Endothelial cell of umbilical vein (primary cell): ENCODE measurements around the gene PLCD1. TPM values are rescaled to one million over a fixed set of nuclear protein-coding genes. Genes with fewer than 3 reads are reported as not detected.

Source experiments
- BruUV-seq: library from RNA; stranded (reverse); fragments of 400-500 nt; replicated peaks from 2 replicates; lab custom pipeline; 2021; lab: Mats Ljungman, UMichigan
- CTCF ChIA-PET: fragments of 300-600, 350-600 bp; sonication (Branson Sonifier 250); formaldehyde crosslinking; loops from one replicate; lab custom pipeline; 2021; ENCODE audit warnings: antibody characterized with exemption, inconsistent platforms; lab: Charles Lee
- POLR2A ChIA-PET: fragments of 300-600, 350-600 bp; sonication (Branson Sonifier 250); formaldehyde crosslinking; loops from one replicate; lab custom pipeline; 2021; ENCODE audit warnings: antibody characterized with exemption, inconsistent platforms; lab: Charles Lee
- DNase-seq: peaks from one replicate; pipeline ENCODE4 v3.0.0-alpha.2; 2011; ENCODE audit warnings: low read depth, low spot score
- FAIRE-seq: peaks from 2 replicates; lab custom pipeline; 2011; peaks lifted over from hg19 to GRCh38; lab: Jason Lieb, UNC
- H2AFZ ChIP-seq: 2 replicates; pipeline ENCODE4 v1.6.0; 2012; ENCODE audit warnings: low read depth, low read length, control low read depth, inconsistent platforms
- H3K27ac ChIP-seq: 2 replicates; pipeline ENCODE4 v1.5.1; 2011; ENCODE audit warnings: low read depth, mild to moderate bottlenecking, control low read depth, low read length, moderate library complexity; ENCODE audit not compliant: insufficient read depth
- H3K27me3 ChIP-seq, 2 experiments: 2 replicates each; pipeline versions ENCODE4 v1.6.0 to v1.6.1; 2011; ENCODE audit warnings: low read length in 2 of 2, mixed read lengths in 1 of 2; ENCODE audit not compliant: control insufficient read depth in 2 of 2, insufficient read depth in 2 of 2
- H3K36me3 ChIP-seq, 2 experiments: 2 replicates in 1 of 2; 3 replicates in 1 of 2; pipeline ENCODE4 v1.5.1; 2011; ENCODE audit warnings: low read length in 2 of 2, mild to moderate bottlenecking in 1 of 2, moderate library complexity in 1 of 2; ENCODE audit not compliant: control insufficient read depth in 2 of 2, insufficient read depth in 2 of 2; ENCODE audit errors: extremely low read depth in 1 of 2
- H3K4me1 ChIP-seq: 3 replicates; pipeline ENCODE4 v1.5.1; 2011; ENCODE audit warnings: mild to moderate bottlenecking, low read length; ENCODE audit not compliant: control insufficient read depth, insufficient read depth; ENCODE audit errors: extremely low read depth
- H3K4me2 ChIP-seq: 2 replicates; pipeline ENCODE4 v1.6.1; 2011; ENCODE audit warnings: low read length, control low read depth, mixed read lengths; ENCODE audit not compliant: insufficient read depth
- H3K4me3 ChIP-seq, 3 experiments: fragments of 200-600 bp in 1 of 3; sonication (generic), shearing (Covaris generic) in 1 of 3; replicated peaks in 1 of 3; 2 replicates each; pipeline ENCODE4 v1.5.1; 2011 to 2016; ENCODE audit warnings: control low read depth in 3 of 3, low read length in 3 of 3, mild to moderate bottlenecking in 2 of 3, inconsistent platforms in 1 of 3, low read depth in 1 of 3, moderate library complexity in 1 of 3; ENCODE audit not compliant: insufficient read depth in 1 of 3
- H3K79me2 ChIP-seq: 2 replicates; pipeline ENCODE4 v1.6.0; 2012; ENCODE audit warnings: low read length, inconsistent platforms; ENCODE audit not compliant: control insufficient read depth, insufficient read depth
- H3K9ac ChIP-seq: replicated peaks from 2 replicates; pipeline ENCODE3; 2011; ENCODE audit warnings: low read length, control low read depth; ENCODE audit not compliant: insufficient read depth; ENCODE audit errors: extremely low read depth
- H3K9me1 ChIP-seq: replicated peaks from 3 replicates; pipeline ENCODE4 v1.6.0; 2011; ENCODE audit warnings: mild to moderate bottlenecking, low read length; ENCODE audit not compliant: control insufficient read depth, insufficient read depth; ENCODE audit errors: extremely low read depth
- H3K9me3 ChIP-seq: replicated peaks from 2 replicates; pipeline ENCODE4 v1.5.1; 2012; ENCODE audit warnings: low read length, inconsistent platforms; ENCODE audit not compliant: control insufficient read depth, insufficient read depth
- H4K20me1 ChIP-seq: replicated peaks from 2 replicates; pipeline ENCODE3; 2011; ENCODE audit warnings: mild to moderate bottlenecking, low read length; ENCODE audit not compliant: control insufficient read depth, insufficient read depth; ENCODE audit errors: extremely low read depth
- EZH2 ChIP-seq: IDR thresholded peaks from 2 replicates; pipeline ENCODE4 v1.6.1; 2012; ENCODE audit warnings: borderline replicate concordance, low read depth, mild to moderate bottlenecking, moderate library complexity, low read length, inconsistent platforms; ENCODE audit not compliant: severe bottlenecking
- FOS ChIP-seq: IDR thresholded peaks from 2 replicates; pipeline ENCODE4 v1.6.1; 2011; ENCODE audit warnings: mild to moderate bottlenecking, low read length, moderate library complexity, borderline replicate concordance; ENCODE audit not compliant: insufficient read depth
- GATA2 ChIP-seq: IDR thresholded peaks from 2 replicates; pipeline ENCODE4 v1.7.0; 2011; ENCODE audit warnings: low read depth, mild to moderate bottlenecking, moderate library complexity, mixed read lengths, low read length; ENCODE audit not compliant: insufficient read length, insufficient read depth
- JUN ChIP-seq: IDR thresholded peaks from 2 replicates; pipeline ENCODE4 v1.6.1; 2011; ENCODE audit warnings: borderline replicate concordance, low read depth; ENCODE audit not compliant: insufficient read length, insufficient read depth
- MAX ChIP-seq: IDR thresholded peaks from 2 replicates; pipeline ENCODE4 v1.6.1; 2011; ENCODE audit not compliant: insufficient read depth, insufficient read length
- MYC ChIP-seq: IDR thresholded peaks from one replicate; pipeline ENCODE4 v1.6.1; 2011; ENCODE audit warnings: mild to moderate bottlenecking, low read depth, low read length
- POLR2A ChIP-seq: IDR thresholded peaks from 2 replicates; pipeline ENCODE4 v1.6.1; 2012; ENCODE audit warnings: low read depth, mild to moderate bottlenecking, control low read depth, low read length
- POLR2AphosphoS5 ChIP-seq: IDR thresholded peaks from 2 replicates; pipeline ENCODE4 v1.6.1; 2012; ENCODE audit warnings: low read depth, mild to moderate bottlenecking, control low read depth, low read length, moderate library complexity; ENCODE audit not compliant: insufficient read depth
- dilution Hi-C: fragments of 300-500 bp; cut with MboI; formaldehyde crosslinking; loops from one replicate; pipeline ENCODE4 v1.15.0; 2019; ENCODE audit warnings: low sequenced_read_pairs; ENCODE audit not compliant: extremely low pct_ligation_motif_present
- intact Hi-C: fragments of 100-400 bp; cut with micrococcal nuclease; formaldehyde crosslinking; loops from one replicate; pipeline ENCODE4 v1.10.0; 2022
- polyA plus RNA-seq, 4 experiments: library from polyadenylated mRNA; depleted of rRNA in 3 of 4; stranded (reverse) in 3 of 4; unstranded in 1 of 4; fragments of >200 nt; gene quantifications; 2 replicates each; pipeline versions ENCODE4 v1.2.1 to v1.2.3, GENCODE V29; 2011 to 2012; ENCODE audit warnings: missing spikeins in 1 of 4
- total RNA-seq: library from RNA; stranded (reverse); gene quantifications from 2 replicates; pipeline ENCODE4 v1.2.3, GENCODE V29; 2021
- TF ChIP-seq, protein P1 (sequence below), 2 donors: IDR thresholded peaks; 1 replicate in 1 of 2; 2 replicates in 1 of 2; pipeline ENCODE4 v1.5.1; 2011; ENCODE audit warnings: low read length in 2 of 2, mild to moderate bottlenecking in 2 of 2, moderate library complexity in 2 of 2, control low read depth in 1 of 2, inconsistent platforms in 1 of 2, low read depth in 1 of 2; ENCODE audit not compliant: insufficient read depth in 1 of 2; ENCODE audit errors: extremely low read depth in 1 of 2

The PLCD1 gene
- total and polyA plus RNA-seq, 2 donors (not counting 3 experiments of a cell fraction or from before 2014, with no cell fraction given): 12.6 to 15.3 TPM

- POLR2A ChIA-PET: no interaction called here
- FAIRE-seq (no peak), DNase-seq (no peak)
- CTCF ChIA-PET: no interaction called here
- Histone ChIP-seq H3K27ac (no peak overlapping the region), H3K27me3 (no peaks in the 10 kb centered on the region), H3K79me2 (no peaks in the 10 kb centered on the region), H3K4me2 (no peak overlapping the region), H3K9me1 (no peaks in the 10 kb centered on the region), H4K20me1 (no peaks in the 10 kb centered on the region), H3K4me1 (no peaks in the 10 kb centered on the region), H2AFZ (no peak overlapping the region), H3K4me3 (no peak overlapping the region), H3K36me3 (no peaks in the 10 kb centered on the region), H3K9me3 (no peaks in the 10 kb centered on the region), H3K9ac (no peak overlapping the region)
- dilution Hi-C loops (no loop called here), intact Hi-C loops (no loop called here)
- no TSS peak for BruUV-seq
- TF ChIP-seq POLR2A (no peak), POLR2AphosphoS5 (no peak), EZH2 (no peak), FOS (no peak), JUN (no peak), MYC (no peak), MAX (no peak), GATA2 (no peak)
- TF ChIP-seq, protein P1, sequence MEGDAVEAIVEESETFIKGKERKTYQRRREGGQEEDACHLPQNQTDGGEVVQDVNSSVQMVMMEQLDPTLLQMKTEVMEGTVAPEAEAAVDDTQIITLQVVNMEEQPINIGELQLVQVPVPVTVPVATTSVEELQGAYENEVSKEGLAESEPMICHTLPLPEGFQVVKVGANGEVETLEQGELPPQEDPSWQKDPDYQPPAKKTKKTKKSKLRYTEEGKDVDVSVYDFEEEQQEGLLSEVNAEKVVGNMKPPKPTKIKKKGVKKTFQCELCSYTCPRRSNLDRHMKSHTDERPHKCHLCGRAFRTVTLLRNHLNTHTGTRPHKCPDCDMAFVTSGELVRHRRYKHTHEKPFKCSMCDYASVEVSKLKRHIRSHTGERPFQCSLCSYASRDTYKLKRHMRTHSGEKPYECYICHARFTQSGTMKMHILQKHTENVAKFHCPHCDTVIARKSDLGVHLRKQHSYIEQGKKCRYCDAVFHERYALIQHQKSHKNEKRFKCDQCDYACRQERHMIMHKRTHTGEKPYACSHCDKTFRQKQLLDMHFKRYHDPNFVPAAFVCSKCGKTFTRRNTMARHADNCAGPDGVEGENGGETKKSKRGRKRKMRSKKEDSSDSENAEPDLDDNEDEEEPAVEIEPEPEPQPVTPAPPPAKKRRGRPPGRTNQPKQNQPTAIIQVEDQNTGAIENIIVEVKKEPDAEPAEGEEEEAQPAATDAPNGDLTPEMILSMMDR (IDR thresholded peaks at IDR 0.05; ENCODE audit: extremely low read depth in 1 of 2, insufficient read depth in 1 of 2, low read depth in 1 of 2, low read length in 2 of 2): no peak
These were observed 30.1 kb upstream of the PLCD1 start for GRCh38 chr3:38059591-38059990.
